DND-41 (cell line): ENCODE results near the gene NPBWR2.

Source experiments
- ATAC-seq: fragments of 200-7000 bp; cut with Tn5 transposase; 3 replicates; pipeline ENCODE4 v1.9.1; 2021; ENCODE audit warnings: low read depth; ENCODE audit not compliant: insufficient read depth
- DNase-seq: peaks from one replicate; pipeline ENCODE4 v3.0.0-alpha.2; 2020
- H2AFZ ChIP-seq: 2 replicates; pipeline ENCODE4 v1.6.0; 2012; ENCODE audit warnings: low read depth, low read length
- H3K27ac ChIP-seq: 2 replicates; pipeline ENCODE4 v1.5.1; 2012; ENCODE audit warnings: low read length, inconsistent platforms
- H3K27me3 ChIP-seq: fragments of 200-600 bp; sonication (generic); 2 replicates; pipeline ENCODE4 v1.6.0; 2012; ENCODE audit warnings: low read length, mild to moderate bottlenecking, inconsistent platforms; ENCODE audit not compliant: insufficient read depth, poor library complexity
- H3K36me3 ChIP-seq: 2 replicates; pipeline ENCODE4 v1.5.1; 2012; ENCODE audit warnings: low read length, inconsistent platforms; ENCODE audit not compliant: insufficient read depth
- H3K4me1 ChIP-seq: 2 replicates; pipeline ENCODE4 v1.5.1; 2012; ENCODE audit warnings: mild to moderate bottlenecking, low read length; ENCODE audit not compliant: insufficient read depth
- H3K4me2 ChIP-seq: 2 replicates; pipeline ENCODE4 v1.6.0; 2012; ENCODE audit warnings: mild to moderate bottlenecking, moderate library complexity, low read length, inconsistent platforms; ENCODE audit not compliant: insufficient read depth
- H3K4me3 ChIP-seq, 2 experiments: fragments of 200-600 bp in 1 of 2; shearing (Covaris generic) in 1 of 2; 2 replicates each; pipeline ENCODE4 v1.5.1; 2012 to 2016; ENCODE audit warnings: inconsistent platforms in 2 of 2, low read length in 2 of 2, mild to moderate bottlenecking in 2 of 2, low read depth in 1 of 2, moderate library complexity in 1 of 2
- H3K79me2 ChIP-seq: 2 replicates; pipeline ENCODE4 v1.6.0; 2012; ENCODE audit warnings: low read length, inconsistent platforms; ENCODE audit not compliant: insufficient read depth
- H3K9ac ChIP-seq: 2 replicates; pipeline ENCODE4 v1.6.0; 2012; ENCODE audit warnings: low read depth, mild to moderate bottlenecking, inconsistent platforms, low read length, moderate library complexity
- H3K9me3 ChIP-seq: 2 replicates; pipeline ENCODE4 v1.5.1; 2012; ENCODE audit warnings: low read length, moderate library complexity, mild to moderate bottlenecking, inconsistent platforms; ENCODE audit not compliant: insufficient read depth, severe bottlenecking
- H4K20me1 ChIP-seq: 2 replicates; pipeline ENCODE4 v1.6.0; 2012; ENCODE audit warnings: low read length; ENCODE audit not compliant: insufficient read depth
- CTCF ChIP-seq: IDR thresholded peaks from 2 replicates; pipeline ENCODE4 v1.5.1; 2012; ENCODE audit warnings: borderline replicate concordance, low read length, moderate library complexity, mild to moderate bottlenecking; ENCODE audit not compliant: poor library complexity, severe bottlenecking; ENCODE audit errors: extremely low read depth
- EZH2 ChIP-seq: IDR thresholded peaks from 3 replicates; pipeline ENCODE4 v1.6.1; 2012; ENCODE audit warnings: borderline replicate concordance, low read depth, mild to moderate bottlenecking, moderate library complexity, low read length, inconsistent platforms; ENCODE audit not compliant: severe bottlenecking

NPBWR2 gene

GRCh38 chr20:64083378-64083803 lies 24.0 kb downstream of the NPBWR2 start:
- TF ChIP-seq CTCF (peak; percentile 77), EZH2 (no peak)
- no peaks in the 10 kb centered on the region for H3K36me3 ChIP-seq
- H3K9ac ChIP-seq, result peak overlapping the region; percentile 76
- H3K27ac ChIP-seq, result no peak overlapping the region; the same call in 1 of the 2 replicates
- peaks cover 36% of the 10 kb centered on the region for H3K4me1 ChIP-seq
- peak overlapping the region; percentile 99 for H3K4me2 ChIP-seq
- peak overlapping the region; percentile 98 for H2AFZ ChIP-seq
- ATAC-seq (peak; percentile 76), DNase-seq (peak; percentile 84)
- H3K4me3 ChIP-seq, result peak overlapping the region; percentile 37 to 75; a peak in 3 of 4 replicates
- peaks cover 31% of the 10 kb centered on the region for H3K27me3 ChIP-seq
- H4K20me1 ChIP-seq, result 0 out of 2 replicates have a peak, but pooled peaks cover 12% of the 10 kb centered on the region
- H3K79me2 ChIP-seq, result peaks cover 8% of the 10 kb centered on the region
- peaks cover 4% of the 10 kb centered on the region for H3K9me3 ChIP-seq

GRCh38 chr20:64082820-64083377 lies 24.5 kb downstream of the NPBWR2 start:
- Histone ChIP-seq H3K27me3 (peaks cover 30% of the 10 kb centered on the region), H2AFZ (peak overlapping the region; percentile 70; the same call in 1 of the 2 replicates), H3K36me3 (no peaks in the 10 kb centered on the region; the same call in 1 of the 2 replicates), H3K9me3 (peaks cover 4% of the 10 kb centered on the region), H3K9ac (peak overlapping the region; percentile 76), H3K4me3 (peak overlapping the region in 1 of 2 experiments; percentile 75; a peak in 2 of 4 replicates), H3K4me2 (peak overlapping the region; percentile 99), H4K20me1 (peaks cover 16% of the 10 kb centered on the region; the same call in 1 of the 2 replicates), H3K4me1 (peaks cover 41% of the 10 kb centered on the region), H3K79me2 (peaks cover 12% of the 10 kb centered on the region), H3K27ac (no peak overlapping the region)
- ATAC-seq, result no peak
- no peak for DNase-seq
- TF ChIP-seq EZH2 (no peak), CTCF (no peak)

- H3K4me2 ChIP-seq, result no peak overlapping the region
Measured at GRCh38 chr20:64082126-64082731, 25.1 kb downstream of the NPBWR2 start.

More at GRCh38 chr20:64082126-64082731, 25.1 kb downstream of the NPBWR2 start:
- TF ChIP-seq EZH2 (no peak), CTCF (peak; percentile 2)
- H3K79me2 ChIP-seq, result peaks cover 12% of the 10 kb centered on the region
- no peaks in the 10 kb centered on the region for H3K9me3 ChIP-seq
- H3K27ac ChIP-seq, result no peak overlapping the region
- H3K9ac ChIP-seq, result no peak overlapping the region
- H3K27me3 ChIP-seq, result peaks cover 30% of the 10 kb centered on the region
- H3K4me1 ChIP-seq, result peaks cover 43% of the 10 kb centered on the region
- ATAC-seq (no peak), DNase-seq (no peak)
- no peak overlapping the region for H3K4me3 ChIP-seq
- no peaks in the 10 kb centered on the region; the same call in 1 of the 2 replicates for H3K36me3 ChIP-seq
- no peak overlapping the region for H2AFZ ChIP-seq
- peaks cover 21% of the 10 kb centered on the region; the same call in 1 of the 2 replicates for H4K20me1 ChIP-seq
